Sciatic nerve (tissue), 2 donors: ENCODE results near the gene SYTL3. TPM values are rescaled to one million over a fixed set of nuclear protein-coding genes. Genes with fewer than 3 reads are reported as not detected.

ENCODE experiments used
- ATAC-seq: fragments of 200-7000 bp; cut with Tn5 transposase; one replicate; pipeline ENCODE4 v1.9.1; 2020; ENCODE audit warnings: mild to moderate bottlenecking, moderate library complexity
- DNase-seq: peaks from one replicate; pipeline ENCODE4 v3.0.0-alpha.2; 2020; ENCODE audit warnings: low spot score
- intact Hi-C: fragments of 100-400 bp; cut with DNase I; formaldehyde crosslinking; loops from one replicate; pipeline ENCODE4 v1.14.2; 2022
- microRNA-seq: library from miRNA; unstranded; fragments of <30 nt; microRNA quantifications from one replicate; pipeline ENCODE4 v1.2.0, GENCODE V29; 2020
- total RNA-seq: library from RNA; stranded (reverse); fragmentation: NEBNext Ultra II Directional; extraction: Animal tissue kit (Norgen Biotek cat#: 25700); gene quantifications from one replicate; pipeline ENCODE4 v1.2.1, GENCODE V29; 2021
- donor health status: DM: no; HTN: no; CAD: no.
- donor health status: DM: no; HTN: no; CAD: no.

Gene SYTL3
- total RNA-seq, 1 donor from 2014 or later = 2.5 TPM

- no peak for ATAC-seq
- no peak for DNase-seq
- intact Hi-C loops = no loop called here
These were observed 163.2 kb downstream of the SYTL3 start for GRCh38 chr6:158813032-158813431.

Small RNA genes within 50 kb of the gene (microRNA-seq; reads per million reads assigned to microRNA genes)
- gene MIR3918 = not detected
- gene MIR7161 = not detected

Other genes with a start within 250 kb of the SYTL3 start
- 18.4 TPM for gene TMEM181, start 90.0 kb upstream of the SYTL3 start, total RNA-seq
- gene DYNLT1, start 5.3 kb upstream of the SYTL3 start, total RNA-seq = 58.6 TPM
- 113 TPM for gene EZR, start 169.3 kb downstream of the SYTL3 start, total RNA-seq